Measurements from ENCODE around the gene OSCP1.
"Not testable (repeated sequence)": the region's sequence is repeated elsewhere in the genome, so short reads cannot be mapped to it uniquely, and the experiment has no call there.

Gene OSCP1

GRCh38 chr1:36450270-36450918 is at the start of gene OSCP1:
Gene OSCP1 (minus strand): TSS chr1:36450451. CDS start chr1:36450369, 82 bp downstream.
- peak; percentile 87 for DNase-seq (ENCODE audit: low read depth)

DNA sequence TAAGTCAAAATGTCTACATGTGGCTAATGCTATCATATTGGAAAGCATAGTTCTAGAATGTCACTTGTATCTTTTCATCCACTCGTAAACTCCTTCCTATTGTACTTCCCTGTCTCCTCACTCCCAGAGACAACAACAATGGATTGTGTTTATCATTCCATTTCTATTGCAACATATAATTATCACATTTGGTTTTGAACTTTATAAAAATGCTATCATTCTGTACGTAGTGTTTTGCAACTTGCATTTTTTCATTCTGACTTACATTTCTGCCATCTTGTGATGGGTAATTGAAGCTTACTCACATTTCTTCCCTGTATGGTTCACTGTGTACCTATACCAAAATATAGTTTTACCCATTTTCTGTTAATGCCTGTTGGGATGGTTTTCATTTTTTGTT is 47.0 kb upstream of the OSCP1 start:
- peak; percentile 11 for DNase-seq (ENCODE audit: low read depth)

GRCh38 chr1:36494971-36495370 is 44.7 kb upstream of the OSCP1 start:
- no peak for DNase-seq (ENCODE audit: low read depth)

GRCh38 chr1:36493524-36493923 is 43.3 kb upstream of the OSCP1 start:
- no peak for DNase-seq (ENCODE audit: low read depth)

DNA sequence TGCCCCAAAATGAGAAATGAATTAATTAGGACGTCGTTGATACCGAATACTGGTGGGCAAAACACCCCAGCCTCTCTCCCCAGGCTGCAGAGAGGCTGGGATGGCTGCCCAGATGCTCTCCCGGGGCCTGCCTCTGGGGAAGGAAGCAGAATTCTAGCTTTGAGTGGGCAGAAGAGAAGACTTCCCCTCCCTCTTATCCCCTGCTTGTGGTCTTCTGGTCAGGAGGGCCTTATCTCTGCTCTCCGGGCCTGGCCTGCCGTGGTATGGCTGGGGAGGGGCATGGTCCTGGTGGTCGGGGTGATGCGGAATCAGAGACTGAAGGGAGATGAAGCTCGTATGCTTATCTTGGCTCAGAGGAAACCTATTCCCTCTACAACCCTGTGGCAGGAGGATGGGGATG is 42.2 kb upstream of the OSCP1 start:
- DNase-seq (ENCODE audit: low read depth): no peak

DNA sequence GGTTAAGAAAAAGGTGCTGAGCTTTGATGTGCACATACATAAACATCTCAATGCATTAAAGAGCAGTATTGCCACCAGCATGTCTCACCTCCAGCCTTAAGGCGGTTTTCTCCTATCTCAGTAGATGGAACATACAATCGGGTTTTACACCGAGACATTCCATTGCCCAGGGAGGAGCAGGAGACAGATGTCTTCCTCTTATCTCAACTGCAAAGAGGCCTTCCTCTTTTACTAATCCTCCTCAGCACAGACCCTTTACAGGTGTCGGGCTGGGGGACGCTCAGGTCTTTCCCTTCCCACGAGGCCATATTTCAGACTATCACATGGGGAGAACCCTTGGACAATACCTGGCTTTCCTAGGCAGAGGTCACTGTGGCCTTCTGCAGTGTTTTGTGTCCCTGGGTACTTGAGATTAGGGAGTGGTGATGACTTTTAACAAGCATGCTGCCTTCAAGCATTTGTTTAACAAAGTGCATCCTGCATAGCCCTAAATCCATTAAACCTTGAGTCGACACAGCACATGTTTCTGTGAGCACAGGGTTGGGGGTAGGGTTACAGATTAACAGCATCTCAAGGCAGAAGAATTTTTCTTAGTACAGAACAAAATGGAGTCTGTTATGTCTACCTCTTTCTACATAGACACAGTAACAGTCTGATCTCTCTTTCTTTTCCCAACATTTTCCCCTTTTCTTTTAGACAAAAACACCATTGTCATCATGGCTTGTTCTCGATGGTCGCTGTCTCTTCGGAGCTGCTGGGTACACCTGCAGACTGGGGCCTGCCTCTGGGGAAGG is 39.2 kb upstream of the OSCP1 start:
- DNase-seq (ENCODE audit: low read depth): not testable (repeated sequence)

- no peak for DNase-seq (ENCODE audit: low read depth)
Measured at GRCh38 chr1:36487906-36488305, 37.7 kb upstream of the OSCP1 start.

- not testable (repeated sequence) for DNase-seq (ENCODE audit: low read depth)
Measured at GRCh38 chr1:36487336-36487725, 37.1 kb upstream of the OSCP1 start.

GRCh38 chr1:36486439-36487335 is 36.4 kb upstream of the OSCP1 start:
- no peak for DNase-seq (ENCODE audit: low read depth)

- no peak for DNase-seq (ENCODE audit: low read depth)
Measured at GRCh38 chr1:36486093-36486438, 35.8 kb upstream of the OSCP1 start.

- no peak for DNase-seq (ENCODE audit: low read depth)
Measured at GRCh38 chr1:36484099-36484498, 33.8 kb upstream of the OSCP1 start.

DNA sequence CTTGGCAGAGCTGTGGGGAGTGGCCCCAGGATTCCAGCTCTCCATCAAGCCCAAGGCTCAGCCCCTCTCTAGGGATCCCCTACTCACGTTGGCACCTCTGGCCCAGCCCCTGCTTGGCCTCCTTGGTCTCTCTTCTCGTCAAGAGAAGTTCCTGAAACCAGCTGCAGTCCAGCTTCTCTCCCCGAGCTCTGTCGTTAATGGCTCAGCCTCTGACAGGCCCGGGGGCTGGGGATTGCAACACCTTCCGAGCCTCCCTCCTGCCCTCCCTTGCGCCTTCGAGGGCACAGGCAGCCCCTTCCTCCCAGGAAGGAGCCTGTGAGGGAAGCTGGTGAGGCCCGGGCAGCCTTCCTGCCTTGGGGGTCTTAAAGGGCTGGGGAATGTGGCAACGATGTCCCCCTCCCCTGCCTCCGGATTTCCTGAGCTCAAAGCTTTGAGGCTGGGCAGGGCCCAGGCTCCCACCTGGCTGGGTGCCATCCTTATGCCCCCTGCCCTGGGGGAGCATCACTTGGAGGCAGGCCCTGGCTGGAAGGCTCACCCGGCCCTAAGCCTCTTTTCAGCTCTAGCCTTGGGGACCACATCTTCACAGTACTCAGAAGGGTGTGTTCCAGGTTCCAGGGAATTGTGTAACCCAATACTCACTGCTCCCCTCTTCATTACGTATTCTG is 32.6 kb upstream of the OSCP1 start, which contains the start of gene CSF3R:
TSS of gene CSF3R (minus strand) at position 190 of the 665 bp plus-strand sequence. CDS start 3,417 bp downstream, outside the sequence.
- no peak for DNase-seq (ENCODE audit: low read depth)

GRCh38 chr1:36481771-36482723 is 31.8 kb upstream of the OSCP1 start:
- DNase-seq (ENCODE audit: low read depth): no peak

- DNase-seq (ENCODE audit: low read depth): no peak
Measured at GRCh38 chr1:36481091-36481490, 30.8 kb upstream of the OSCP1 start.

- DNase-seq (ENCODE audit: low read depth): no peak
Measured at GRCh38 chr1:36480161-36480560, 29.9 kb upstream of the OSCP1 start.

DNA sequence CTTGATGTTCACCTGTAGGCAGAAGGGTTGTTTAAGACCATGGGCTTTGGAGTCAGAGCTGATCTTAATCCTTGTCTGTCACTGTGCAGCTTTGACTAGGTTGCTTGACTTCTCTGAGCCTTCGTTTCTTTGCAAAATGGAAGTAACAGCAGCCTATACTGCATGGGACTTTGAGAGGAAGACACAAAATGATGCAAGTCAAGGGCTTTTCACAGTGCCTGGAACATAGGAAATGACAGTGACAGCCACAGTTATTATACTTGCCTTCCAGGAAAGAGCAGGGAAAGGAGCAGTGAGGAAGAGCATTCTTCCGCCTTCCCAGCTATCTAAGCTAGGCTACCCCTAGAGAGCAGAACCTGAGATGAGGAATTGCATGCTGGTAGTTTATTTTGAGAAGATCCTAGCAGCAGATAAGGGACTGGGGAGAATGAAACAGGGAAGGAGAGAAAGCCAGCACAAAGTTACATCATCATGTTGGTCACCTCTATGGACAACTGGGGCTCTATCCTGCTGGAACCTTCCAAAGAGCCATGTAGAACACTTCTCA is 29.3 kb upstream of the OSCP1 start:
- no peak for DNase-seq (ENCODE audit: low read depth)

GRCh38 chr1:36477615-36478014 is 27.4 kb upstream of the OSCP1 start:
- DNase-seq (ENCODE audit: low read depth): not testable (repeated sequence)

DNA sequence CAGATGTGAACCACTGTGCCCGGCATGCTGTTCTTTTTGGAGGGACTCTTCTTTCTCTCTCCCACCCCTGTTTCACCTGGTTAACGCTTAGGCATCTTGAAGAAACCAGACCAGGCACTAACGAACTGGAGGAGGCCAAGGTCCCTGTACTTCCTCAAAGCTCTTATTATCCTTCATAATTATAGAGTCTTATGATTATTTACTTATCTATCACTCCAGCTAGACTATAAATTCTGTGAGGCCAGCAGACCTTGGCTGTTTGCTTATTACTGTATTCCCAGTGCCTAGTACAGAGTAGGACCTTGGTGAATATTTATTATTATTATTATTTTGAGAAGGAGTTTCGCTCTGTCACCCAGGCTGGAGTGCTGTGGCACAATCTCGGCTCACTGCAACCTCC is 26.7 kb upstream of the OSCP1 start:
- no peak for DNase-seq (ENCODE audit: low read depth)

GRCh38 chr1:36475910-36476604 is 25.8 kb upstream of the OSCP1 start:
- no peak for DNase-seq (ENCODE audit: low read depth)

GRCh38 chr1:36475341-36475740 is 25.1 kb upstream of the OSCP1 start:
- no peak for DNase-seq (ENCODE audit: low read depth)

Measured in non-pigmented ciliary epithelial cell (primary cell).